Endothelial cell of umbilical vein (primary cell): ENCODE results near the gene MKNK1. TPM values are rescaled to one million over a fixed set of nuclear protein-coding genes. Genes with fewer than 3 reads are reported as not detected.

Experiments used
- BruUV-seq: library from RNA; stranded (reverse); fragments of 400-500 nt; replicated peaks from 2 replicates; lab custom pipeline; 2021; lab: Mats Ljungman, UMichigan
- CTCF ChIA-PET: fragments of 300-600, 350-600 bp; sonication (Branson Sonifier 250); formaldehyde crosslinking; loops from one replicate; lab custom pipeline; 2021; ENCODE audit warnings: antibody characterized with exemption, inconsistent platforms; lab: Charles Lee
- POLR2A ChIA-PET: fragments of 300-600, 350-600 bp; sonication (Branson Sonifier 250); formaldehyde crosslinking; loops from one replicate; lab custom pipeline; 2021; ENCODE audit warnings: antibody characterized with exemption, inconsistent platforms; lab: Charles Lee
- DNase-seq: peaks from one replicate; pipeline ENCODE4 v3.0.0-alpha.2; 2011; ENCODE audit warnings: low read depth, low spot score
- FAIRE-seq: peaks from 2 replicates; lab custom pipeline; 2011; peaks lifted over from hg19 to GRCh38; lab: Jason Lieb, UNC
- H2AFZ ChIP-seq: 2 replicates; pipeline ENCODE4 v1.6.0; 2012; ENCODE audit warnings: low read depth, low read length, control low read depth, inconsistent platforms
- H3K27ac ChIP-seq: 2 replicates; pipeline ENCODE4 v1.5.1; 2011; ENCODE audit warnings: low read depth, mild to moderate bottlenecking, control low read depth, low read length, moderate library complexity; ENCODE audit not compliant: insufficient read depth
- H3K27me3 ChIP-seq, 2 experiments: 2 replicates each; pipeline versions ENCODE4 v1.6.0 to v1.6.1; 2011; ENCODE audit warnings: low read length in 2 of 2, mixed read lengths in 1 of 2; ENCODE audit not compliant: control insufficient read depth in 2 of 2, insufficient read depth in 2 of 2
- H3K36me3 ChIP-seq, 2 experiments: 2 replicates in 1 of 2; 3 replicates in 1 of 2; pipeline ENCODE4 v1.5.1; 2011; ENCODE audit warnings: low read length in 2 of 2, mild to moderate bottlenecking in 1 of 2, moderate library complexity in 1 of 2; ENCODE audit not compliant: control insufficient read depth in 2 of 2, insufficient read depth in 2 of 2; ENCODE audit errors: extremely low read depth in 1 of 2
- H3K4me1 ChIP-seq: 3 replicates; pipeline ENCODE4 v1.5.1; 2011; ENCODE audit warnings: mild to moderate bottlenecking, low read length; ENCODE audit not compliant: control insufficient read depth, insufficient read depth; ENCODE audit errors: extremely low read depth
- H3K4me2 ChIP-seq: 2 replicates; pipeline ENCODE4 v1.6.1; 2011; ENCODE audit warnings: low read length, control low read depth, mixed read lengths; ENCODE audit not compliant: insufficient read depth
- H3K4me3 ChIP-seq, 3 experiments: fragments of 200-600 bp in 1 of 3; sonication (generic), shearing (Covaris generic) in 1 of 3; replicated peaks in 1 of 3; 2 replicates each; pipeline ENCODE4 v1.5.1; 2011 to 2016; ENCODE audit warnings: control low read depth in 3 of 3, low read length in 3 of 3, mild to moderate bottlenecking in 2 of 3, inconsistent platforms in 1 of 3, low read depth in 1 of 3, moderate library complexity in 1 of 3; ENCODE audit not compliant: insufficient read depth in 1 of 3
- H3K79me2 ChIP-seq: 2 replicates; pipeline ENCODE4 v1.6.0; 2012; ENCODE audit warnings: low read length, inconsistent platforms; ENCODE audit not compliant: control insufficient read depth, insufficient read depth
- H3K9ac ChIP-seq: replicated peaks from 2 replicates; pipeline ENCODE3; 2011; ENCODE audit warnings: low read length, control low read depth; ENCODE audit not compliant: insufficient read depth; ENCODE audit errors: extremely low read depth
- H3K9me1 ChIP-seq: replicated peaks from 3 replicates; pipeline ENCODE4 v1.6.0; 2011; ENCODE audit warnings: mild to moderate bottlenecking, low read length; ENCODE audit not compliant: control insufficient read depth, insufficient read depth; ENCODE audit errors: extremely low read depth
- H3K9me3 ChIP-seq: replicated peaks from 2 replicates; pipeline ENCODE4 v1.5.1; 2012; ENCODE audit warnings: low read length, inconsistent platforms; ENCODE audit not compliant: control insufficient read depth, insufficient read depth
- H4K20me1 ChIP-seq: replicated peaks from 2 replicates; pipeline ENCODE3; 2011; ENCODE audit warnings: mild to moderate bottlenecking, low read length; ENCODE audit not compliant: control insufficient read depth, insufficient read depth; ENCODE audit errors: extremely low read depth
- CTCF ChIP-seq, 2 donors: IDR thresholded peaks; 1 replicate in 1 of 2; 2 replicates in 1 of 2; pipeline ENCODE4 v1.5.1; 2011; ENCODE audit warnings: low read length in 2 of 2, mild to moderate bottlenecking in 2 of 2, moderate library complexity in 2 of 2, control low read depth in 1 of 2, inconsistent platforms in 1 of 2, low read depth in 1 of 2; ENCODE audit not compliant: insufficient read depth in 1 of 2; ENCODE audit errors: extremely low read depth in 1 of 2
- EZH2 ChIP-seq: IDR thresholded peaks from 2 replicates; pipeline ENCODE4 v1.6.1; 2012; ENCODE audit warnings: borderline replicate concordance, low read depth, mild to moderate bottlenecking, moderate library complexity, low read length, inconsistent platforms; ENCODE audit not compliant: severe bottlenecking
- FOS ChIP-seq: IDR thresholded peaks from 2 replicates; pipeline ENCODE4 v1.6.1; 2011; ENCODE audit warnings: mild to moderate bottlenecking, low read length, moderate library complexity, borderline replicate concordance; ENCODE audit not compliant: insufficient read depth
- GATA2 ChIP-seq: IDR thresholded peaks from 2 replicates; pipeline ENCODE4 v1.7.0; 2011; ENCODE audit warnings: low read depth, mild to moderate bottlenecking, moderate library complexity, mixed read lengths, low read length; ENCODE audit not compliant: insufficient read length, insufficient read depth
- JUN ChIP-seq: IDR thresholded peaks from 2 replicates; pipeline ENCODE4 v1.6.1; 2011; ENCODE audit warnings: borderline replicate concordance, low read depth; ENCODE audit not compliant: insufficient read length, insufficient read depth
- MAX ChIP-seq: IDR thresholded peaks from 2 replicates; pipeline ENCODE4 v1.6.1; 2011; ENCODE audit not compliant: insufficient read depth, insufficient read length
- MYC ChIP-seq: IDR thresholded peaks from one replicate; pipeline ENCODE4 v1.6.1; 2011; ENCODE audit warnings: mild to moderate bottlenecking, low read depth, low read length
- POLR2A ChIP-seq: IDR thresholded peaks from 2 replicates; pipeline ENCODE4 v1.6.1; 2012; ENCODE audit warnings: low read depth, mild to moderate bottlenecking, control low read depth, low read length
- POLR2AphosphoS5 ChIP-seq: IDR thresholded peaks from 2 replicates; pipeline ENCODE4 v1.6.1; 2012; ENCODE audit warnings: low read depth, mild to moderate bottlenecking, control low read depth, low read length, moderate library complexity; ENCODE audit not compliant: insufficient read depth
- dilution Hi-C: fragments of 300-500 bp; cut with MboI; formaldehyde crosslinking; loops from one replicate; pipeline ENCODE4 v1.15.0; 2019; ENCODE audit warnings: low sequenced_read_pairs; ENCODE audit not compliant: extremely low pct_ligation_motif_present
- intact Hi-C: fragments of 100-400 bp; cut with micrococcal nuclease; formaldehyde crosslinking; loops from one replicate; pipeline ENCODE4 v1.10.0; 2022
- polyA plus RNA-seq, 4 experiments: library from polyadenylated mRNA; depleted of rRNA in 3 of 4; stranded (reverse) in 3 of 4; unstranded in 1 of 4; fragments of >200 nt; gene quantifications; 2 replicates each; pipeline versions ENCODE4 v1.2.1 to v1.2.3, GENCODE V29; 2011 to 2012; ENCODE audit warnings: missing spikeins in 1 of 4
- total RNA-seq: library from RNA; stranded (reverse); gene quantifications from 2 replicates; pipeline ENCODE4 v1.2.3, GENCODE V29; 2021

The MKNK1 gene
- total and polyA plus RNA-seq, 2 donors (not counting 3 experiments of a cell fraction or from before 2014, with no cell fraction given), result 32.9 to 42.6 TPM

- TF ChIP-seq JUN, result no peak
- no peak for TF ChIP-seq EZH2
- no peak for TF ChIP-seq POLR2A
- no peak for TF ChIP-seq GATA2
- peaks cover 44% of the 10 kb centered on the region in 2 experiments for H3K27me3 ChIP-seq
- no peak for DNase-seq
- H3K9me1 ChIP-seq, result no peaks in the 10 kb centered on the region
- POLR2A ChIA-PET, result no interaction called here
- dilution Hi-C loops, result no loop called here
- no peak overlapping the region for H2AFZ ChIP-seq
- CTCF ChIA-PET, result interaction anchor here (1.0 to 2.6 kb wide), 5 partner anchors 11 to 115 kb away, joined by 3 to 12 read pairs (median 6); no protein-coding TSS in a partner anchor
- no peaks in the 10 kb centered on the region for H4K20me1 ChIP-seq
- BruUV-seq, result no TSS peak
- H3K27ac ChIP-seq, result no peak overlapping the region
- no peaks in the 10 kb centered on the region for H3K36me3 ChIP-seq
- H3K9me3 ChIP-seq, result no peaks in the 10 kb centered on the region
- intact Hi-C loops, result no loop called here
- H3K4me3 ChIP-seq, result no peak overlapping the region
- no peak overlapping the region for H3K9ac ChIP-seq
- H3K4me2 ChIP-seq, result no peak overlapping the region
- H3K4me1 ChIP-seq, result no peaks in the 10 kb centered on the region
- H3K79me2 ChIP-seq, result no peaks in the 10 kb centered on the region
- no peak for FAIRE-seq
These were observed 82.7 kb downstream of the MKNK1 start for GRCh38 chr1:46521414-46521813.

GRCh38 chr1:46520063-46520911 is 83.8 kb downstream of the MKNK1 start:
- no peak for FAIRE-seq
- CTCF ChIA-PET, result no interaction called here
- H2AFZ ChIP-seq, result no peak overlapping the region

More at GRCh38 chr1:46520063-46520911, 83.8 kb downstream of the MKNK1 start:
- no peak for DNase-seq
- H3K27ac ChIP-seq, result no peak overlapping the region
- H3K9ac ChIP-seq, result no peak overlapping the region
- H3K27me3 ChIP-seq, result peaks cover 35 to 43% of the 10 kb centered on the region in 2 experiments
- POLR2A ChIA-PET, result no interaction called here
- H3K9me3 ChIP-seq, result no peaks in the 10 kb centered on the region
- no TSS peak for BruUV-seq
- no peaks in the 10 kb centered on the region for H3K79me2 ChIP-seq
- H4K20me1 ChIP-seq, result no peaks in the 10 kb centered on the region
- intact Hi-C loops, result no loop called here
- TF ChIP-seq JUN (no peak), EZH2 (no peak), POLR2AphosphoS5 (no peak), CTCF (IDR thresholded peaks at IDR 0.05; ENCODE audit: extremely low read depth in 1 of 2, insufficient read depth in 1 of 2, low read depth in 1 of 2, low read length in 2 of 2) (no peak), MAX (no peak), POLR2A (no peak), FOS (no peak), MYC (no peak), GATA2 (no peak)
- H3K9me1 ChIP-seq, result no peaks in the 10 kb centered on the region
- H3K4me2 ChIP-seq, result no peak overlapping the region
- dilution Hi-C loops, result no loop called here
- H3K4me3 ChIP-seq, result no peak overlapping the region
- H3K36me3 ChIP-seq, result no peaks in the 10 kb centered on the region
- H3K4me1 ChIP-seq, result no peaks in the 10 kb centered on the region
